Measurements from ENCODE around the gene COL21A1.

The COL21A1 gene

DNA sequence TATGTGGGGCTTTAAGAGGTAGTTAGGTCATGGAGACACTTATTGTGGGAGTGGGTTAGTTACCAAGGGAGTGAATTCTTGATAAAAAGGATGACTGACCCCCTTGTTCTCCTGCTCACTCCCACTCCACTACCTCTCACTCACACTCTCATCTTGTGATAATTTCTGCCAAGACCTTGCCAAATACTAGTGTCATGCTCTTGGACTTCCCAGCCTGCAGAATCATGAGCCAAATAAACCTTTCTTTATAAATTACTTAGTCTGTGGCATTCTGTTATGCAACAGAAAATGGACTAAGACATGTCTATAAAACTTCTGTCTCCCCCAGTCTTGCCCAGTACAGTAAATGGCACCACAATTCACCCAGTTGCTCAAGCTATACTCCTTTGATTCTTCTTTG, 93.3 kb downstream of the COL21A1 start:
- Histone ChIP-seq H3K27me3 (ENCODE audit: control insufficient read depth, low read length) (no peaks in the 10 kb centered on the region), H3K4me2 (ENCODE audit: low read length) (no peak overlapping the region), H3K9me3 (ENCODE audit: control insufficient read depth, insufficient read depth, low read length) (no peaks in the 10 kb centered on the region), H3K4me3 (ENCODE audit: low read length) (no peak overlapping the region), H3K27ac (ENCODE audit: low read depth, low read length) (no peak overlapping the region), H3F3A (ENCODE audit: control insufficient read depth, insufficient read depth) (no peaks in the 10 kb centered on the region), H3K36me3 (ENCODE audit: control insufficient read depth, low read length) (no peaks in the 10 kb centered on the region), H3K4me1 (ENCODE audit: control insufficient read depth, low read length) (no peaks in the 10 kb centered on the region), H3K79me2 (ENCODE audit: control insufficient read depth, low read length) (no peaks in the 10 kb centered on the region), H3K9me2 (replicated peaks; ENCODE audit: control insufficient read depth, low read length) (no peaks in the 10 kb centered on the region), H4K20me1 (ENCODE audit: control insufficient read depth, insufficient read depth, low read depth, low read length) (no peaks in the 10 kb centered on the region)
- TF ChIP-seq, protein P1, sequence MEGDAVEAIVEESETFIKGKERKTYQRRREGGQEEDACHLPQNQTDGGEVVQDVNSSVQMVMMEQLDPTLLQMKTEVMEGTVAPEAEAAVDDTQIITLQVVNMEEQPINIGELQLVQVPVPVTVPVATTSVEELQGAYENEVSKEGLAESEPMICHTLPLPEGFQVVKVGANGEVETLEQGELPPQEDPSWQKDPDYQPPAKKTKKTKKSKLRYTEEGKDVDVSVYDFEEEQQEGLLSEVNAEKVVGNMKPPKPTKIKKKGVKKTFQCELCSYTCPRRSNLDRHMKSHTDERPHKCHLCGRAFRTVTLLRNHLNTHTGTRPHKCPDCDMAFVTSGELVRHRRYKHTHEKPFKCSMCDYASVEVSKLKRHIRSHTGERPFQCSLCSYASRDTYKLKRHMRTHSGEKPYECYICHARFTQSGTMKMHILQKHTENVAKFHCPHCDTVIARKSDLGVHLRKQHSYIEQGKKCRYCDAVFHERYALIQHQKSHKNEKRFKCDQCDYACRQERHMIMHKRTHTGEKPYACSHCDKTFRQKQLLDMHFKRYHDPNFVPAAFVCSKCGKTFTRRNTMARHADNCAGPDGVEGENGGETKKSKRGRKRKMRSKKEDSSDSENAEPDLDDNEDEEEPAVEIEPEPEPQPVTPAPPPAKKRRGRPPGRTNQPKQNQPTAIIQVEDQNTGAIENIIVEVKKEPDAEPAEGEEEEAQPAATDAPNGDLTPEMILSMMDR (IDR thresholded peaks at IDR 0.05; ENCODE audit: low read depth, low read length, poor library complexity, severe bottlenecking): no peak
- no peak for TF ChIP-seq EZH2phosphoT487 (IDR thresholded peaks at IDR 0.05; ENCODE audit: borderline replicate concordance, low read length)

DNA sequence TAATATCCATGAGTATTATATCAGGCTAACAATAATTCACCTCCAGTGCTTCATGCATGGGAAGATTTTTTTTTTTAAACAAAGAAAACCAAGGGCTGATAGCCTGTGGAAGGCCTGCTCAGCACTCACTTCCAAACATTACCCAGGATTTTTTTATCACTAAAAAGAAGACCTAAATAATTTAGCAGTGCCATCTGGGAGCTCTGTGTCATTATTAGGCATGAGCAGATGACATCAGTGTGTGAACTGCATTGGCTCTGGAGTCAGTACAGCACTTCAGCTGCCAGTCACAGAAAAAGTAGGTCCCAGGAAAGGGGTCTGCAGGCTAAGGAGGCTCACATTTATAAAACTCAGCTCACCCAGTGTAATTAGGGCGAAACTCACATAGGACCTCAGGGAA, 94.8 kb downstream of the COL21A1 start:
- Histone ChIP-seq H3K36me3 (ENCODE audit: control insufficient read depth, low read length) (no peaks in the 10 kb centered on the region), H3K79me2 (ENCODE audit: control insufficient read depth, low read length) (no peaks in the 10 kb centered on the region), H3K4me2 (ENCODE audit: low read length) (no peak overlapping the region), H4K20me1 (ENCODE audit: control insufficient read depth, insufficient read depth, low read depth, low read length) (no peaks in the 10 kb centered on the region), H3K4me3 (ENCODE audit: low read length) (no peak overlapping the region), H3K9me3 (ENCODE audit: control insufficient read depth, insufficient read depth, low read length) (no peaks in the 10 kb centered on the region), H3K9me2 (replicated peaks; ENCODE audit: control insufficient read depth, low read length) (no peaks in the 10 kb centered on the region), H3K27me3 (ENCODE audit: control insufficient read depth, low read length) (no peaks in the 10 kb centered on the region), H3K27ac (ENCODE audit: low read depth, low read length) (no peak overlapping the region), H3F3A (ENCODE audit: control insufficient read depth, insufficient read depth) (no peaks in the 10 kb centered on the region), H3K4me1 (ENCODE audit: control insufficient read depth, low read length) (no peaks in the 10 kb centered on the region)
- no peak for TF ChIP-seq EZH2phosphoT487 (IDR thresholded peaks at IDR 0.05; ENCODE audit: borderline replicate concordance, low read length)
- TF ChIP-seq, protein P1 (IDR thresholded peaks at IDR 0.05; ENCODE audit: low read depth, low read length, poor library complexity, severe bottlenecking): no peak

DNA sequence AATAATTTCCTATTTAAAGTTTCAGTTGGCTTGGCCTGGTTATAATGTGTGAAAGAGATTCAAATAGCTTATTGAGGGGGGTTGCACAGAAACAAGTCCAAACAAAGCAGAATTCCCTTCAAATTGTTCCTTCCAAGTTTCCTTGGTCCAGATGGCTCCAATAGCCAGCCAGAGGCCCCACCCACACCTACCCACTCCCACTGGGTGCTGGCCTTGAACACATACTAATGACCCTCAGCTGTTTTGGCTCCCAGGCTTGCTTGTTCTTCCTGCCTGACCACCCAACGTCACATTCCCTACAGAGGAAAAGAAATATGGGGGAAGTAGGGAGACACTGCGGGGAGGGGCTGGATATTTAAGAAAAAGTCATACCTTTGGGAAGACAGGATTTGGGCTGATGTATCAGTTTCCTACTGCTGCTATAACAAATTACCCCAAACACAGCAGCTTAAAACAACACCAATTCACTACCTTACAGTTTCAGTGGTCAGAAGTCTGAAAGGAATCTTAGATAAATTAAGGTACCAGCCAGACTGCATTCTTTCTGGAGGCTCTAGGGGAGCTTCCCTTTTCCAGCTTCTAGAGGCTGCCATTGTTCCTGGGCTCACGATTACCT, 95.7 kb downstream of the COL21A1 start:
- no peaks in the 10 kb centered on the region for H3K9me3 ChIP-seq (ENCODE audit: control insufficient read depth, insufficient read depth, low read length)
- no peaks in the 10 kb centered on the region for H3K4me1 ChIP-seq (ENCODE audit: control insufficient read depth, low read length)
- no peak overlapping the region for H3K4me2 ChIP-seq (ENCODE audit: low read length)
- H3K36me3 ChIP-seq (ENCODE audit: control insufficient read depth, low read length): no peaks in the 10 kb centered on the region
- no peak overlapping the region for H3K27ac ChIP-seq (ENCODE audit: low read depth, low read length)
- H3K9me2 ChIP-seq (replicated peaks; ENCODE audit: control insufficient read depth, low read length): no peaks in the 10 kb centered on the region
- H3K79me2 ChIP-seq (ENCODE audit: control insufficient read depth, low read length): no peaks in the 10 kb centered on the region
- TF ChIP-seq EZH2phosphoT487 (IDR thresholded peaks at IDR 0.05; ENCODE audit: borderline replicate concordance, low read length): no peak
- H3F3A ChIP-seq (ENCODE audit: control insufficient read depth, insufficient read depth): no peaks in the 10 kb centered on the region
- no peaks in the 10 kb centered on the region for H4K20me1 ChIP-seq (ENCODE audit: control insufficient read depth, insufficient read depth, low read depth, low read length)
- no peaks in the 10 kb centered on the region for H3K27me3 ChIP-seq (ENCODE audit: control insufficient read depth, low read length)
- no peak overlapping the region for H3K4me3 ChIP-seq (ENCODE audit: low read length)

DNA sequence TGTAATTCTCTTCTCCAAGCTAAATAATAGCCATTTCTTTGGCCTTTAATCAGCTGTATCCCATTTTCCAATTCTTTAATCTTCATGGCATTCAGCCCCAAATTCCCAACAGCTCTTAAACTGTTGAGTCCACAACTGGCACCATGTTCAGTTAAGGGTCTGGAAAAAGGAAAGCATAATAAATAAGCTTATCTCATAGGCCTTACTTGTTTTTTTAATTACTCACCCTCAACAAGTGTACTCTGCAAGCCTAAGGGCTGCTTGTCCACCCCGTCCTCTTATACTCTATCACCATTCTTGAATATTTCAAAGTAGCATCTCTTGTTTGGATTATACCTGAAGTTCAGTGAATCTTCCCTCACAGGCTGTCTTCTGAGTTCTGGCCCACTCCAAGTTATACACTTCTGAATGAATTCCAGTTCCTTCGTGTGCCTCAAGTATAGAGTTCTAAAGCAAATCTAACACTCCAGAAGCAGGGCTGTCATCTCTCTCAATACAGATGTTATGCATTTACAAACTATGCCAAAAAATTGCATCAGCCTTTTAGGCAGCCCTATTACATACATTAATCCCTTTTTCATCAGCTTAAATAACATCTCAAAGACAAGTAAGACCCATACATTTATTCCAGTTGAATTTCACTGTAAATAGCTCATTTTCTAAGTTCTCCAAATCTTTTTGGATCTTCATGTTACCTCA, 98.7 kb downstream of the COL21A1 start:
- Histone ChIP-seq H3K79me2 (ENCODE audit: control insufficient read depth, low read length) (no peaks in the 10 kb centered on the region), H3K9me2 (replicated peaks; ENCODE audit: control insufficient read depth, low read length) (no peaks in the 10 kb centered on the region), H3K36me3 (ENCODE audit: control insufficient read depth, low read length) (no peaks in the 10 kb centered on the region), H3K4me3 (ENCODE audit: low read length) (no peak overlapping the region), H3K9me3 (ENCODE audit: control insufficient read depth, insufficient read depth, low read length) (no peaks in the 10 kb centered on the region), H3F3A (ENCODE audit: control insufficient read depth, insufficient read depth) (no peaks in the 10 kb centered on the region), H3K4me2 (ENCODE audit: low read length) (no peak overlapping the region), H3K27me3 (ENCODE audit: control insufficient read depth, low read length) (no peaks in the 10 kb centered on the region), H3K4me1 (ENCODE audit: control insufficient read depth, low read length) (no peaks in the 10 kb centered on the region), H3K27ac (ENCODE audit: low read depth, low read length) (no peak overlapping the region), H4K20me1 (ENCODE audit: control insufficient read depth, insufficient read depth, low read depth, low read length) (no peaks in the 10 kb centered on the region)
- TF ChIP-seq, protein P1 (IDR thresholded peaks at IDR 0.05; ENCODE audit: low read depth, low read length, poor library complexity, severe bottlenecking): no peak
- no peak for TF ChIP-seq EZH2phosphoT487 (IDR thresholded peaks at IDR 0.05; ENCODE audit: borderline replicate concordance, low read length)
